HG02973 (cell line): ENCODE measurements around the gene BSPH1.
"Not testable (repeated sequence)": the region's sequence is repeated elsewhere in the genome, so short reads cannot be mapped to it uniquely, and the experiment has no call there.

ENCODE experiments used
- ATAC-seq: cut with Tn5 transposase; IDR thresholded peaks from one replicate; pipeline ENCODE4 v1.9.1; 2021; ENCODE audit warnings: moderate library complexity; ENCODE audit not compliant: unreplicated experiment

Gene BSPH1

GRCh38 chr19:47992070-47992469 lies at the start of gene BSPH1:
TSS of gene BSPH1 (minus strand) at chr19:47992170. CDS start at chr19:47992081, 89 bp downstream.
- ATAC-seq: no peak

GRCh38 chr19:48036765-48037164 lies 44.8 kb upstream of the BSPH1 start:
- no peak for ATAC-seq

- no peak for ATAC-seq
Measured at GRCh38 chr19:48033604-48034003, 41.6 kb upstream of the BSPH1 start.

GRCh38 chr19:48030073-48030472 lies 38.1 kb upstream of the BSPH1 start:
- ATAC-seq: no peak

- ATAC-seq: no peak
Measured at GRCh38 chr19:48029431-48029830, 37.5 kb upstream of the BSPH1 start.

GRCh38 chr19:48025480-48025879 lies 33.5 kb upstream of the BSPH1 start:
- ATAC-seq: no peak

GRCh38 chr19:48023518-48023917 lies 31.5 kb upstream of the BSPH1 start:
- ATAC-seq: no peak

- no peak for ATAC-seq
Measured at GRCh38 chr19:48023011-48023410, 31.0 kb upstream of the BSPH1 start.

GRCh38 chr19:48020686-48021085 lies 28.7 kb upstream of the BSPH1 start:
- ATAC-seq: no peak

- no peak for ATAC-seq
Measured at GRCh38 chr19:48010932-48011758, 19.2 kb upstream of the BSPH1 start.

- no peak for ATAC-seq
Measured at GRCh38 chr19:48006762-48007161, 14.8 kb upstream of the BSPH1 start.

GRCh38 chr19:48004236-48004635 lies 12.3 kb upstream of the BSPH1 start:
- ATAC-seq: no peak

GRCh38 chr19:48000846-48001245 lies 8.9 kb upstream of the BSPH1 start:
- no peak for ATAC-seq

GRCh38 chr19:47998800-47999199 lies 6.8 kb upstream of the BSPH1 start:
- no peak for ATAC-seq

- ATAC-seq: no peak
Measured at GRCh38 chr19:47996230-47996727, 4.3 kb upstream of the BSPH1 start.

- no peak for ATAC-seq
Measured at GRCh38 chr19:47994209-47994802, 2.3 kb upstream of the BSPH1 start, which contains the start of gene ELSPBP1. TSS of gene ELSPBP1 (plus strand) at chr19:47994632. CDS start at chr19:48008668, 14,036 bp downstream.

GRCh38 chr19:47991191-47991808 lies 670 bp downstream of the BSPH1 start:
- ATAC-seq: no peak

GRCh38 chr19:47973529-47973928 lies 18.4 kb downstream of the BSPH1 start:
- no peak for ATAC-seq

- ATAC-seq: not testable (repeated sequence)
Measured at GRCh38 chr19:47955936-47956335, 36.0 kb downstream of the BSPH1 start.

GRCh38 chr19:47952132-47952531 lies 39.8 kb downstream of the BSPH1 start:
- ATAC-seq: not testable (repeated sequence)

- not testable (repeated sequence) for ATAC-seq
Measured at GRCh38 chr19:47949852-47950521, 42.0 kb downstream of the BSPH1 start.
